ENCODE data around the gene TMOD3. TPM values are rescaled to one million over a fixed set of nuclear protein-coding genes. Genes with fewer than 3 reads are reported as not detected.

TMOD3 gene
- total RNA-seq, 1 donor from 2014 or later, result 37.4 TPM

DNA sequence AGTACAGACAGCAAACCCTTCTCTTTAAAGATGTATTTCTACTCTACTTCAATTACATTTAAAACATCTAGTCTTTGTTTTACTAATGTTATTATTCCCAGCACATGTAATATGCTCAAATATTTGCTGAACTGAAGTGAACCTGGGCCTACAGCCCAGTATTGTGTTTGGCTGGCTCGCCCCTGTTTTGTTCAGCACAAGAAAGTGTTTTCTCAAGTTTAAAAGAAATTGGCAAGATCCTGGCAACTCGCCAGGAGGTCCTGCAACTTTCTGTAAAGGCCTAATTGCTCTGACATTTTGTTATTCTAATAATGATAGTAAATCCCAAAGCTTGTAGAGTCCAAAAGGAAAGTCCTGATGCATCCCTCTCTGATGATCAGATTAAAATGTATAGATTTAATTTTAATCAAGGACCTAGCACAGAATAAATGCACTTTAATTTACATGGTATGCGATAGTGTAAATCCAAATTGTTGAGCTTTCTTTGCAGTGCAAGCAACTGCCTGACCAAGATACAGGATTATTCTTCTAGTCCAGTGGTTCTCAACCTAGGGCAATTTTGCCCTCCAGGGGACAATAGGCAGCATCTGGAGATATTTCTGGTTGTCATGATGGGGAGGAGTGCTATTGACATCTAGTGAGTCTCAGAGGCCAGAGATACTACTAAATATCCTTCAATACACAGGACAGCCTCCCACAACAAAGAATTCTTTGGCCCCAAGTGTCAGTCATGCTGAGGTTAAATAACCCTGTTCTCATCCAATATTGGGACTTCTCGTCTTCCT is 35.7 kb upstream of the TMOD3 start:
- Histone ChIP-seq H3K27ac (no peak overlapping the region), H3K36me3 (no peaks in the 10 kb centered on the region), H4K20me1 (ENCODE audit: low read depth) (no peaks in the 10 kb centered on the region), H3K9ac (no peak overlapping the region), H3K9me3 (ENCODE audit: low read depth) (no peaks in the 10 kb centered on the region), H3K4me3 (no peak overlapping the region), H3K79me2 (ENCODE audit: low read depth) (no peaks in the 10 kb centered on the region), H3F3A (ENCODE audit: low read depth) (no peaks in the 10 kb centered on the region), H3K4me2 (no peak overlapping the region), H3K4me1 (no peaks in the 10 kb centered on the region), H2AFZ (replicated peaks) (no peak overlapping the region), H3K27me3 (no peaks in the 10 kb centered on the region)
- no peak for TF ChIP-seq EZH2 (IDR thresholded peaks at IDR 0.05)
- no peak for TF ChIP-seq CTCF (IDR thresholded peaks at IDR 0.05)
- TF ChIP-seq EZH2phosphoT487 (IDR thresholded peaks at IDR 0.05), result no peak
- no peak for DNase-seq (ENCODE audit: low spot score)
- no peaks in the 10 kb centered on the region for H3K27me3 Mint-ChIP-seq (ENCODE audit: insufficient read depth, low read depth)
- no peaks in the 10 kb centered on the region for H3K36me3 Mint-ChIP-seq
- H3K4me1 Mint-ChIP-seq, result peaks cover 5% of the 10 kb centered on the region
- peaks cover 3% of the 10 kb centered on the region for H3K9me3 Mint-ChIP-seq
- H3K4me3 Mint-ChIP-seq, result no peak overlapping the region
- H3K27ac Mint-ChIP-seq, result no peak overlapping the region

- Histone ChIP-seq H3F3A (ENCODE audit: low read depth) (no peaks in the 10 kb centered on the region), H3K4me3 (no peak overlapping the region), H2AFZ (replicated peaks) (no peak overlapping the region), H3K9me3 (ENCODE audit: low read depth) (no peaks in the 10 kb centered on the region), H3K27ac (no peak overlapping the region), H3K36me3 (no peaks in the 10 kb centered on the region), H3K79me2 (ENCODE audit: low read depth) (no peaks in the 10 kb centered on the region), H3K27me3 (no peaks in the 10 kb centered on the region), H3K9ac (no peak overlapping the region), H3K4me1 (no peaks in the 10 kb centered on the region), H4K20me1 (ENCODE audit: low read depth) (no peaks in the 10 kb centered on the region), H3K4me2 (no peak overlapping the region)
- no peaks in the 10 kb centered on the region for H3K36me3 Mint-ChIP-seq
- H3K9me3 Mint-ChIP-seq, result no peaks in the 10 kb centered on the region
- H3K27me3 Mint-ChIP-seq (ENCODE audit: insufficient read depth, low read depth), result no peaks in the 10 kb centered on the region
- no peak overlapping the region for H3K27ac Mint-ChIP-seq
- H3K4me3 Mint-ChIP-seq, result no peak overlapping the region
- H3K4me1 Mint-ChIP-seq, result peaks cover 27% of the 10 kb centered on the region
- TF ChIP-seq EZH2phosphoT487 (IDR thresholded peaks at IDR 0.05) (no peak), EZH2 (IDR thresholded peaks at IDR 0.05) (no peak), CTCF (IDR thresholded peaks at IDR 0.05) (no peak)
- no peak for DNase-seq (ENCODE audit: low spot score)
These were observed 32.5 kb upstream of the TMOD3 start for GRCh38 chr15:51796847-51797401.

DNA sequence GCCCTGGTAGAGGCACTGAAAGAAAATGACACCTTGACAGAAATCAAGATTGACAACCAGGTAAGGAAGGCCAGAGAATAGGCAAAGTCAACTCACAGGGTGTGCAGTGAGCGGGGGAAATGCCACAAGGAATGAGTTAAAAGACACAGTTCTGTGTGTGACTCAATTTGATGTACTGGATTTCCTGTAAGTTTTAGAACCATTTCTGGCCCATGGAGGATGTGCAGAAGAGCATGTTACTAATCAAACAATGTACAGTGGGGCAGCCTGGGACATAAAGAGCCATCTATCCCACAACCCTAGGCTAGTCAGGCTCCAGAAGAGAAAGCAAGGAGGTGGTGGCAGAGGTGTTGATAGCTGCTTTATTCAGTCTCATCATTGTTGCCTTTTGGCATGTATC is 31.2 kb upstream of the TMOD3 start:
- Mint-ChIP-seq H3K36me3 (no peaks in the 10 kb centered on the region), H3K9me3 (no peaks in the 10 kb centered on the region), H3K27ac (no peak overlapping the region), H3K4me3 (no peak overlapping the region), H3K4me1 (peaks cover 27% of the 10 kb centered on the region), H3K27me3 (ENCODE audit: insufficient read depth, low read depth) (no peaks in the 10 kb centered on the region)
- no peaks in the 10 kb centered on the region for H4K20me1 ChIP-seq (ENCODE audit: low read depth)
- no peaks in the 10 kb centered on the region for H3K9me3 ChIP-seq (ENCODE audit: low read depth)
- TF ChIP-seq EZH2 (IDR thresholded peaks at IDR 0.05) (no peak), EZH2phosphoT487 (IDR thresholded peaks at IDR 0.05) (no peak), CTCF (IDR thresholded peaks at IDR 0.05) (no peak)
- no peak overlapping the region for H3K4me2 ChIP-seq
- H2AFZ ChIP-seq (replicated peaks), result no peak overlapping the region
- H3K27me3 ChIP-seq, result no peaks in the 10 kb centered on the region
- no peak overlapping the region for H3K9ac ChIP-seq
- no peaks in the 10 kb centered on the region for H3F3A ChIP-seq (ENCODE audit: low read depth)
- no peak for DNase-seq (ENCODE audit: low spot score)
- no peaks in the 10 kb centered on the region for H3K4me1 ChIP-seq
- no peaks in the 10 kb centered on the region for H3K79me2 ChIP-seq (ENCODE audit: low read depth)
- H3K36me3 ChIP-seq, result no peaks in the 10 kb centered on the region
- H3K4me3 ChIP-seq, result no peak overlapping the region
- H3K27ac ChIP-seq, result no peak overlapping the region

All from neural progenitor cell (in vitro differentiated cells).